HG02623 (cell line): ENCODE results near the gene SWAP70.
A peak's percentile ranks its signal among the peaks of the same experiment; 100 is the strongest.
"Not testable (repeated sequence)": the region's sequence is repeated elsewhere in the genome, so short reads cannot be mapped to it uniquely, and the experiment has no call there.

Experiments
- ATAC-seq: cut with Tn5 transposase; IDR thresholded peaks from one replicate; pipeline ENCODE4 v1.9.1; 2021; ENCODE audit warnings: moderate library complexity; ENCODE audit not compliant: unreplicated experiment

The SWAP70 gene

GRCh38 chr11:9663699-9664275 lies at the start of gene SWAP70:
SWAP70 (plus strand) TSS chr11:9664077; CDS start chr11:9664180, 103 bp downstream.
- ATAC-seq, result peak; percentile 66

GRCh38 chr11:9615031-9615451 lies 48.8 kb upstream of the SWAP70 start:
- ATAC-seq, result peak; percentile 50

DNA sequence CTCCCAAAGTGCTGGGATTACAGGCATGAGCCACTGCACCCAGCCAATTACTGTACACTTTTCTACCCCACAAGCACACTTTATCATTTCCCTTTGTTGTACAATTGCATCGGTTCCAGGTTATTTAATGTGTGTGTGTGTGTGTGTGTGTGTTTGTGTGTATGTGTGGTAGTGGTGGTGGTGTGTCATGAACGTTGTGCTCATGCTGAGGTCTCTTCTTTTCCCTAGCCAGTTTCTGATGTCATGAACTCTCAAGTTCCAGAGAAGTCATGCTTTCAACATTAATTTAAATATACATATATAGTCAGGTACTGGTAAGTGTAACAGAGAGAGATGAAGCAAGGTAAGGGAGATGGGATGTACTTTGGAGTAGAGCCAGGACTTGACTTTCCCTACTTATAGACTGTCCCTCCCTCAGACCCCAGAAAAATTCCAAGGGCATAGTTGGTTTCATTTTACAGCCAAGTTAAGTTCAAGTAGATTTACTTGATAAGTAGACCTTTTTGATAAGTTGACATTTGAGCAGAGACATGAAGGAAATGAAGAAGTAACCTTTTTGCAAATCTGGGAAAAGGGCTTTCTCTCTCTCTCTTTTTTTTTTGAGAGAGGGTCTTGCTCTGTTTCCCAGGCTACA lies 47.7 kb upstream of the SWAP70 start:
- no peak for ATAC-seq

- ATAC-seq, result no peak
Observed at GRCh38 chr11:9616858-9617257, 47.0 kb upstream of the SWAP70 start.

DNA sequence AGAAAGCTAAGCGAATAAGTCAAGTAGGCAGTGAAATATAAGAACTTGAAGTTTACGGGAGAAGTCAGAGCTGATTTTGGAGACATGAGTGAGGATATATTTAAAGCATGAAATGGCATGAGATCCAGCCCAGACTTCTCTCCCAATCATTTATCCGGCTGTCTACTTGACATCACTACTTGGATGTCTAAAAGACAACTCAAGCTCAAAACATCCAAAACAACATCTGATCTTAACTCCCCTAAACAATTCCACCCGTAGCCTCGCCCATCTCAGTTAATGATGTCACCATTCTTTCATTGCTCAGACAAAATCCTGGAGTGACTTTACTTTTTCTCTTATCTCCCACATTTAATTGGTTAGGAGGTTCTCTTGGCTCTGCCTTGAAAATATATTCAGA lies 45.9 kb upstream of the SWAP70 start:
- no peak for ATAC-seq

DNA sequence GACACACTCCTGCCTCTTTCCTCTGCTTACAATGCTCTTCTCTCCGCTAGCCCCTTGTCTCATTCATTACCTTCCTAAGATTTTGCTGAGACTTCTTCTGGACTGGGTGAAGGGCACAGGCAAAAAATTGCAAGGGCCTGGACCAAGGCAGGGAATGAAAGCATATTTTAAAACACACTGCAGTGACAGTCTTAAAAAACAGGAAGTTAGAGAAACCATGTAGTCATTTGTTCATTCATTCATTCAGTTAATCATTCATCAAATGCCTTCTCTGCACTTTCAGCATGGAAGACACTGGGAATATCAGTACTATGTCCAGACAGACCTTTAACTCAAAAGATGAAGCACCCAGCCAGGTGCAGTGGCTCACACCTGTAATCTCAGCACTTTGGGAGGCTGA lies 44.9 kb upstream of the SWAP70 start:
- no peak for ATAC-seq

DNA sequence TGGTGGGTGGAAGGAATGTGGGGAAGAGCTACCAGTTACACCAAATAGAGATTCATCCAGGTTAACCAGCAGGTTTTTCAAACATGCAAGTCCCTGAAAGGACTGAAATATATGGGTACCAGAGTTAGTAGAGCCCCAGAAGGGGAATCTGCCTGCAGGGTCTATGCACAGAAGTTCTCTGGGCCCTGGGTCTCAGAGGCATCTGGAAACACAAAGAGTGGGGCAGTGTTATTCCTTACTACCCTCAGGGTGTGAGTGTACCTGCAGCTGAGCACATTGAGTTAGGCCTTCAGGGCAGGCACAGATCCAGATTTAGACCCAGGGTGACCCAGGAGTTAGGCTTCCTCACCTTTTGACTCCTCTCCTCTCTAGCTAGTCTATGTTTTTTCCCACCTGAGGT lies 43.9 kb upstream of the SWAP70 start:
- no peak for ATAC-seq

- ATAC-seq, result not testable (repeated sequence)
Observed at GRCh38 chr11:9622353-9622752, 41.5 kb upstream of the SWAP70 start.

- ATAC-seq, result not testable (repeated sequence)
Observed at GRCh38 chr11:9623053-9623452, 40.8 kb upstream of the SWAP70 start.

DNA sequence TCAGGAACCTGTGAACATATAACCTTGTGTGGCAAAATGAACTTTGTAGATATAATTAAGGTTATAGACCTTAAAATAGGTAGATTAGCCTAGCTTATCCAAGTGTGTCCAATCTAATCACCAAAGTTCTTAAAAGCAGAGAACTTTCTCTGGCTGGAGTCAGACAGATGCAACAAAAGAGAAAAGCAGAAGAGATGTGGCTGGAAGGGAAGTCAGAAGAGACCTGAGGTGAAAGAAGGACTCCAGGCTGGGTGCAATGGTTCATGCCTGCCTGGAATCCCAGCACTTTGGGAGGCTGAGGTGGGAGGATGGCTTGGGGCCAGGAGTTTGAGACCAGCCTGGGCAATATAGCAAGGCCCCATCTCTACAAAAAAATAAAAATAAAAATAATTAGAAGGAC lies 39.4 kb upstream of the SWAP70 start:
- no peak for ATAC-seq

- ATAC-seq, result no peak
Observed at GRCh38 chr11:9625162-9625561, 38.7 kb upstream of the SWAP70 start.

GRCh38 chr11:9625728-9626127 lies 38.1 kb upstream of the SWAP70 start:
- no peak for ATAC-seq

- no peak for ATAC-seq
Observed at GRCh38 chr11:9626496-9627394, 37.1 kb upstream of the SWAP70 start.

GRCh38 chr11:9629064-9629463 lies 34.8 kb upstream of the SWAP70 start:
- no peak for ATAC-seq

DNA sequence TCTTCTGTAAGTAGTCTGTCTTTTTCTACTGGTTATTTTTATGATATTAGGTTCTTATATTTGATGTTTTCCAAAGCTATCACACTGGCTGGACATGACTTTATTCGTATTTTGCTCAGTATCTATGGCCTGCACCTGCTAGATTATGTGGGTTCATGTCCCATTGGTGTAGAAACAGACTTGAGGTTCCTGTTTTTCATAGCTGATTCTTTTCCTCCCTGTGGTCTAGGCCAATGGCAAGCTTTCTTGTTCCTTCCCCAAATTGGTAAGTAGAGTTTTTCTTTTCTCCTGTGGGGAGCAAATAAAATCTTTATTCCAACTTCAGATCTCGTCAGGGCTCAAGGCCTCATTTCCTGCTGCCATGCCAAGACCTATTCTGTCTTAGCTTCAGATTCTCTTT lies 30.2 kb upstream of the SWAP70 start:
- no peak for ATAC-seq

- no peak for ATAC-seq
Observed at GRCh38 chr11:9636691-9637090, 27.2 kb upstream of the SWAP70 start.

DNA sequence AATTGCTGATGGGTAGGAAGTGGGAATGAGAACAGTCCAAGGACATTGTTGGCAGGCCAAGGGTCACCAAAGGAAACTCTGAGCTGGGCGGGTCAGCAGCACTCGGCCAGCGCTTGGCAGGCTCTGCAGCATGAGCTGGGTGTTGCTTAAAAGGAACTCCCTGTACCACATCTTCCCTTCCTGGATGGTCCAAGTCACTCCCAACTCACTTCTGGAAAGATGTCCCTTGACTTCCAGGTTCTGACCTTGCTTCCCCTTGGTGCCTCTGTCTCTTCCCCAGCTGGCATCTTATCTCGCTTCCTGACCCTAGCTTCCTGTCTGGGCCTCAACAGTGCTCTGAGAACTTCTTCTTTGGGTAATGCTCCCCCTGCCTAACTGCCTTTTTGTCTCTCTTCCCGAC lies 24.8 kb upstream of the SWAP70 start:
- ATAC-seq, result no peak

GRCh38 chr11:9639985-9640384 lies 23.9 kb upstream of the SWAP70 start:
- ATAC-seq, result no peak

- ATAC-seq, result no peak
Observed at GRCh38 chr11:9642894-9643293, 21.0 kb upstream of the SWAP70 start.

DNA sequence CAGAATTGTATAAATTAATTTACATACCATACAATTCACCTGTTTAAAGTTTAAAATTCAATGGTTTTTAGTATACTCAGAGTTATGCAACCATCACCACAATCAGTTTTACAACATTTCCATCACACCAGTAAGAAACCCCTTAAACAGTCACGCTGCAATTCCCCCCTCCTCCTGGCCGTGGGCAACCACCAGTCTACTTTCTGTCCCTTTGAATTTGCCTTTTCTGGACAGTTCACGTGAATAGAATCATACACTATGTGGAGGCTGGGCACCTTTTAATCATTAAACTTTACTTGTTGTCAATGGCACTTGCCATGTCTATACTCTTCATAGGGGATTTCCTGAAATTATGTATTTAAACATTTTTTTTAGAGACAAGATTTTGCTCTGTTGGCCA lies 20.1 kb upstream of the SWAP70 start:
- peak; percentile 73 for ATAC-seq

GRCh38 chr11:9645881-9646280 lies 18.0 kb upstream of the SWAP70 start:
- no peak for ATAC-seq

- no peak for ATAC-seq
Observed at GRCh38 chr11:9646324-9646723, 17.6 kb upstream of the SWAP70 start.
